GM12878 (cell line): ENCODE measurements around the gene LRSAM1. TPM values are rescaled to one million over a fixed set of nuclear protein-coding genes. Genes with fewer than 3 reads are reported as not detected.

Experiments
- ATAC-seq: fragments of 200-7000 bp; cut with Tn5 transposase; 3 replicates; pipeline ENCODE4 v1.9.1; 2020; ENCODE audit warnings: mild to moderate bottlenecking, moderate library complexity
- BruUV-seq: library from RNA; stranded (reverse); fragments of 400-500 nt; replicated peaks from 2 replicates; lab custom pipeline; 2021; lab: Mats Ljungman, UMichigan
- CTCF ChIA-PET: fragments of 300-600 bp; sonication (Branson Sonifier 250); formaldehyde crosslinking; extraction: SDS; loops from one replicate; lab custom pipeline; 2021; ENCODE audit warnings: inconsistent platforms; lab: Yijun Ruan, JAX
- POLR2A ChIA-PET: fragments of 350-600 bp; formaldehyde crosslinking; extraction: SDS; loops from one replicate; lab custom pipeline; 2021; ENCODE audit warnings: inconsistent platforms; lab: Charles Lee
- RAD21 ChIA-PET: fragments of 300-600 bp; sonication (Branson Sonifier 250); formaldehyde crosslinking; loops from one replicate; lab custom pipeline; 2023; ENCODE audit warnings: antibody characterized with exemption; ENCODE audit not compliant: unreplicated experiment; lab: Charles Lee
- SMC1A ChIA-PET: fragments of 300-600 bp; sonication (Branson Sonifier 250); formaldehyde crosslinking; loops from one replicate; lab custom pipeline; 2023; ENCODE audit not compliant: unreplicated experiment, uncharacterized antibody; lab: Charles Lee
- DNase-seq: peaks from one replicate; pipeline ENCODE4 v3.0.0-alpha.2; 2011; ENCODE audit warnings: low read depth, low spot score
- FAIRE-seq: peaks from 3 replicates; lab custom pipeline; 2011; peaks lifted over from hg19 to GRCh38; lab: Jason Lieb, UNC
- H2AFZ ChIP-seq: 2 replicates; pipeline ENCODE4 v1.6.0; 2011; ENCODE audit warnings: low read depth, low read length, control low read depth; ENCODE audit not compliant: control insufficient read depth
- H3K27ac ChIP-seq: 2 replicates; pipeline ENCODE4 v1.5.1; 2011; ENCODE audit warnings: control low read depth; ENCODE audit not compliant: control insufficient read depth, insufficient read depth
- H3K27me3 ChIP-seq, 2 experiments: replicated peaks in 1 of 2; 2 replicates each; pipeline versions ENCODE4 v1.6.0 to v1.6.1; 2011; ENCODE audit warnings: low read length in 1 of 2; ENCODE audit not compliant: control insufficient read depth in 2 of 2, insufficient read depth in 2 of 2
- H3K36me3 ChIP-seq, 2 experiments: 2 replicates each; pipeline ENCODE4 v1.5.1; 2011; ENCODE audit warnings: low read length in 1 of 2; ENCODE audit not compliant: control insufficient read depth in 2 of 2, insufficient read depth in 2 of 2
- H3K4me1 ChIP-seq: 2 replicates; pipeline ENCODE4 v1.6.1; 2011; ENCODE audit warnings: mild to moderate bottlenecking, low read length, moderate library complexity, mixed read lengths; ENCODE audit not compliant: control insufficient read depth, insufficient read depth
- H3K4me2 ChIP-seq: 2 replicates; pipeline ENCODE4 v1.6.0; 2011; ENCODE audit warnings: control low read depth; ENCODE audit not compliant: control insufficient read depth, insufficient read depth
- H3K4me3 ChIP-seq: fragments of 200-600 bp; sonication (generic); 2 replicates; pipeline ENCODE4 v1.5.1; 2016
- H3K79me2 ChIP-seq: 2 replicates; pipeline ENCODE4 v1.6.0; 2011; ENCODE audit warnings: low read length; ENCODE audit not compliant: control insufficient read depth, insufficient read depth
- H3K9ac ChIP-seq: 2 replicates; pipeline ENCODE4 v1.8.0; 2011; ENCODE audit warnings: low read length, control low read depth, mixed read lengths; ENCODE audit not compliant: control insufficient read depth, insufficient read depth
- H3K9me3 ChIP-seq: replicated peaks from 3 replicates; pipeline ENCODE4 v1.5.1; 2011; ENCODE audit warnings: mild to moderate bottlenecking, low read length; ENCODE audit not compliant: control insufficient read depth, insufficient read depth
- H4K20me1 ChIP-seq: 2 replicates; pipeline ENCODE4 v1.6.0; 2011; ENCODE audit not compliant: control insufficient read depth, insufficient read depth
- ETV6 ChIP-seq, 2 experiments: fragments of 450-650 bp in 1 of 2; IDR thresholded peaks in 1 of 2; conservative IDR thresholded peaks in 1 of 2; 2 replicates each; pipeline ENCODE4 v1.6.1; 2014; ENCODE audit warnings: antibody characterized with exemption in 1 of 2, borderline replicate concordance in 1 of 2, low read depth in 1 of 2, mild to moderate bottlenecking in 1 of 2, moderate library complexity in 1 of 2
- GABPA ChIP-seq: IDR thresholded peaks from 2 replicates; pipeline ENCODE4 v1.6.1; 2014; ENCODE audit warnings: antibody characterized with exemption, low read depth, mild to moderate bottlenecking, inconsistent platforms
- NR2C2 ChIP-seq: IDR thresholded peaks from 2 replicates; pipeline ENCODE4 v1.6.1; 2011; ENCODE audit warnings: borderline replicate concordance, low read depth; ENCODE audit not compliant: control insufficient read depth, insufficient read length
- SREBF2 ChIP-seq: IDR thresholded peaks from 2 replicates; pipeline ENCODE4 v1.6.1; 2012; ENCODE audit warnings: mild to moderate bottlenecking, low read length
- ZNF274 ChIP-seq: IDR thresholded peaks from one replicate; pipeline ENCODE4 v1.8.0; 2011; ENCODE audit not compliant: insufficient read length, insufficient read depth
- WGBS: methylation state at CpG from one replicate; pipeline ENCODE4 v1.1.6; 2016; ENCODE audit warnings: low lambda C conversion rate; ENCODE audit not compliant: insufficient replicate concordance, insufficient coverage; ENCODE audit errors: missing lambda C conversion rate; 5-methylcytosine and 5-hydroxymethylcytosine counted together
- in situ Hi-C: fragments of 300-500 bp; cut with MboI; formaldehyde crosslinking; loops from 9 replicates; pipeline ENCODE4 v1.14.3; 2018; ENCODE audit warnings: mixed read lengths
- intact Hi-C: fragments of 100-400 bp; cut with micrococcal nuclease; formaldehyde crosslinking; loops from one replicate; pipeline ENCODE4 v1.14.2; 2022; ENCODE audit not compliant: unreplicated experiment
- polyA plus RNA-seq, 11 experiments: library from polyadenylated mRNA; depleted of rRNA in 4 of 11; unstranded in 6 of 11; stranded (reverse) in 5 of 11; fragments of >200 nt; fragmentation: Nextera tagmentation in 4 of 11; fragmentation: Illumina TruSeq in 1 of 11; extraction: Ambion mirVana in 4 of 11; extraction: Trizol in 1 of 11; gene quantifications; 1 replicate in 1 of 11; 2 replicates in 10 of 11; pipeline versions ENCODE4 v1.2.1 to v1.2.3, GENCODE V29; 2011 to 2016; ENCODE audit warnings: inconsistent platforms in 2 of 11, missing spikeins in 2 of 11, low read depth in 1 of 11
- total RNA-seq, 4 experiments: library from RNA; depleted of rRNA in 3 of 4; stranded (reverse); fragments of >200 nt in 3 of 4; fragmentation: Illumina TruSeq in 1 of 4; extraction: Trizol in 1 of 4; gene quantifications; 2 replicates each; pipeline versions ENCODE4 v1.2.1 to v1.2.3, GENCODE V29; 2013 to 2021
- TF ChIP-seq, protein P1 (sequence below): fragments of 450-650 bp; IDR thresholded peaks from 2 replicates; pipeline ENCODE4 v1.6.1; 2014; ENCODE audit warnings: mild to moderate bottlenecking

LRSAM1 gene
- total and polyA plus RNA-seq, 10 of the 15 experiments (the other 5 are each of a cell fraction or from before 2014, with no cell fraction given), result 0.14 to 23.4 (median 11.7) TPM

DNA sequence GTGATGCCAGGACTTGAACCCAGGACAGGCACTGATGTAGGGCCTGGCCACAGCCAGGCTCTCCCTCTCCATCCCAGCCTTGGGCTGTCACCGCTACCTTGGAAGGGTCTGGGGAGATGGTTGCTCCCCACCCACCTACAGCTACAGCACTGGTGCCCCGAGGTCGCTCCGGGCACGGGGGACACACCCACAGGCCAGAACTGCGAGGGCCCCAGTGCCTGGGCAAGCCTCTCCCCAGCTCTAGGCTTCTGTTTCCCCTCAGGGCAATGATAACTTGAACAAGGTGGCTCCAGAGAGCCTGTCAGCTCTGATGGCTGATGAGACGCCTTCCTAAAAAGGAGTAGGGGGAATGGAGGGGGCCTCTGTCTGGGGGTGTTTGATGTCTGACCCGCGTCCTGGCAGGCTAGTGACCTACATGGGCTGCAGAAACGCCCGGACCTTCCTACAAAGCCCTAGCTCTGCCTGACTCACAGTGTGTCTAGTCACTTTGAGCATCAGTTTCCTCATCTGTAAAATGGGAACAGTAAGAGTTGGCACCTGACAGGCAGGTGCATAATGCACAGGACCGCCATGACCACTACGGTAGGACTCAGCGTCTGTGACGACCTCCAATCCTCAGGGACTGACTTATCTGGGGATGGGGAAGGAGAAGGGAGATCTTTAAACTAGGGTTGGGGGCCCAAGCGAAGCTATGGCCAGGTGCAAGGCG, 76.4 kb downstream of the LRSAM1 start:
- in situ Hi-C loops (no loop called here), intact Hi-C loops (no loop called here)
- H4K20me1 ChIP-seq, result no peaks in the 10 kb centered on the region
- no TSS peak for BruUV-seq
- peaks cover 11% of the 10 kb centered on the region; the same call in 2 of the 3 replicates for H3K9me3 ChIP-seq
- no peaks in the 10 kb centered on the region for H3K27me3 ChIP-seq
- no peak overlapping the region for H3K4me3 ChIP-seq
- H3K9ac ChIP-seq, result no peak overlapping the region
- TF ChIP-seq ETV6 (conservative IDR thresholded peaks at IDR 0.05 in 1 of 2, IDR thresholded peaks at IDR 0.05 in 1 of 2; ENCODE audit: borderline replicate concordance in 1 of 2, low read depth in 1 of 2), result no peak
- TF ChIP-seq GABPA, result no peak
- TF ChIP-seq, protein P1, sequence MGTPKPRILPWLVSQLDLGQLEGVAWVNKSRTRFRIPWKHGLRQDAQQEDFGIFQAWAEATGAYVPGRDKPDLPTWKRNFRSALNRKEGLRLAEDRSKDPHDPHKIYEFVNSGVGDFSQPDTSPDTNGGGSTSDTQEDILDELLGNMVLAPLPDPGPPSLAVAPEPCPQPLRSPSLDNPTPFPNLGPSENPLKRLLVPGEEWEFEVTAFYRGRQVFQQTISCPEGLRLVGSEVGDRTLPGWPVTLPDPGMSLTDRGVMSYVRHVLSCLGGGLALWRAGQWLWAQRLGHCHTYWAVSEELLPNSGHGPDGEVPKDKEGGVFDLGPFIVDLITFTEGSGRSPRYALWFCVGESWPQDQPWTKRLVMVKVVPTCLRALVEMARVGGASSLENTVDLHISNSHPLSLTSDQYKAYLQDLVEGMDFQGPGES, result no peak
- TF ChIP-seq ZNF274, result no peak
- TF ChIP-seq NR2C2, result no peak
- TF ChIP-seq SREBF2, result no peak
- 51% methylated on average over 16 of the region's 17 CpGs for WGBS
- RAD21 ChIA-PET, result interaction anchor here (0.8 to 1.9 kb wide), 2 partner anchors 9 to 57 kb away, joined by 3 to 6 read pairs; no protein-coding TSS in a partner anchor
- ATAC-seq (no peak), DNase-seq (no peak), FAIRE-seq (no peak)
- H3K27ac ChIP-seq, result no peak overlapping the region
- H3K4me1 ChIP-seq, result no peaks in the 10 kb centered on the region
- no peaks in the 10 kb centered on the region for H3K36me3 ChIP-seq
- SMC1A ChIA-PET, result interaction anchor here (0.7 to 2.2 kb wide), 2 partner anchors 8 to 59 kb away, joined by 4 to 6 read pairs; no protein-coding TSS in a partner anchor
- CTCF ChIA-PET, result interaction anchor here (1.5 to 3.4 kb wide), 2 partner anchors 9 to 58 kb away, joined by 5 to 33 read pairs; no protein-coding TSS in a partner anchor
- no peaks in the 10 kb centered on the region for H3K79me2 ChIP-seq
- POLR2A ChIA-PET, result interaction anchor here (0.5 kb wide), 1 partner anchor 25 kb away, joined by 3 read pairs; no protein-coding TSS in a partner anchor
- no peak overlapping the region for H3K4me2 ChIP-seq
- H2AFZ ChIP-seq, result no peak overlapping the region
